Karpas-422 (cell line): ENCODE measurements around the gene CXCL3. TPM values are rescaled to one million over a fixed set of nuclear protein-coding genes. Genes with fewer than 3 reads are reported as not detected.

Source experiments
- DNase-seq: peaks from one replicate; pipeline ENCODE4 v3.0.0-alpha.2; 2015
- H2AFZ ChIP-seq: fragments of 200-600 bp; sonication (generic); 2 replicates; pipeline ENCODE4 v1.6.1; 2014; ENCODE audit warnings: antibody characterized with exemption, low read length, mixed read lengths
- H3K27ac ChIP-seq: fragments of 200-600 bp; sonication (generic); 2 replicates; pipeline ENCODE4 v1.5.1; 2014; ENCODE audit warnings: mild to moderate bottlenecking, low read length, moderate library complexity
- H3K27me3 ChIP-seq: fragments of 200-600 bp; sonication (generic); 2 replicates; pipeline ENCODE4 v1.6.1; 2014; ENCODE audit warnings: low read length, mixed read lengths
- H3K36me3 ChIP-seq: fragments of 200-600 bp; sonication (generic); 2 replicates; pipeline ENCODE4 v1.6.1; 2014; ENCODE audit warnings: low read length, mixed read lengths; ENCODE audit not compliant: insufficient read depth
- H3K4me1 ChIP-seq: fragments of 200-600 bp; sonication (generic); 2 replicates; pipeline ENCODE4 v1.6.1; 2014; ENCODE audit warnings: mild to moderate bottlenecking, low read length, mixed read lengths
- H3K4me2 ChIP-seq: fragments of 200-600 bp; sonication (generic); 2 replicates; pipeline ENCODE4 v1.6.1; 2014; ENCODE audit warnings: low read length, low read depth, mild to moderate bottlenecking; ENCODE audit not compliant: poor library complexity, severe bottlenecking
- H3K4me3 ChIP-seq: fragments of 200-600 bp; sonication (generic); 2 replicates; pipeline ENCODE4 v1.5.1; 2014; ENCODE audit warnings: mild to moderate bottlenecking, antibody characterized with exemption, low read length, mixed read lengths
- H3K79me2 ChIP-seq: fragments of 200-600 bp; sonication (generic); 2 replicates; pipeline ENCODE4 v1.6.1; 2014; ENCODE audit warnings: mild to moderate bottlenecking, low read length, mixed read lengths
- H3K9ac ChIP-seq: fragments of 200-600 bp; sonication (generic); 2 replicates; pipeline ENCODE4 v1.6.0; 2014; ENCODE audit warnings: low read length
- H3K9me2 ChIP-seq: fragments of 200-600 bp; sonication (generic), shearing (Covaris generic); replicated peaks from 2 replicates; pipeline ENCODE4 v1.6.0; 2014; ENCODE audit warnings: mild to moderate bottlenecking, low read length, moderate library complexity; ENCODE audit not compliant: insufficient read depth
- H3K9me3 ChIP-seq: fragments of 300-700, 200-600 bp; sonication (generic); 2 replicates; pipeline ENCODE4 v1.6.1; 2014; ENCODE audit warnings: low read length, mixed read lengths
- H4K20me1 ChIP-seq: fragments of 200-600 bp; sonication (generic); 2 replicates; pipeline ENCODE4 v1.6.1; 2014; ENCODE audit warnings: mild to moderate bottlenecking, antibody characterized with exemption, low read length, low read depth; ENCODE audit not compliant: insufficient read depth
- total RNA-seq: library from RNA; depleted of rRNA; stranded (reverse); fragments of >200 nt; shearing (Covaris generic); gene quantifications from 2 replicates; pipeline ENCODE4 v1.2.3, GENCODE V29; 2014; ENCODE audit warnings: low replicate concordance

CXCL3 gene
- total RNA-seq, 1 experiment from 2014 or later: not detected

GRCh38 chr4:74054483-74055047 lies 16.1 kb upstream of the CXCL3 start:
- H3K9me3 ChIP-seq: no peaks in the 10 kb centered on the region
- no peaks in the 10 kb centered on the region for H3K27me3 ChIP-seq
- no peak overlapping the region for H3K9ac ChIP-seq
- H3K4me3 ChIP-seq: no peak overlapping the region
- no peaks in the 10 kb centered on the region for H3K4me1 ChIP-seq
- H3K4me2 ChIP-seq: no peak overlapping the region
- H4K20me1 ChIP-seq: no peaks in the 10 kb centered on the region
- no peaks in the 10 kb centered on the region for H3K36me3 ChIP-seq
- H3K9me2 ChIP-seq: no peaks in the 10 kb centered on the region
- no peak for DNase-seq
- H3K79me2 ChIP-seq: no peaks in the 10 kb centered on the region
- no peak overlapping the region for H3K27ac ChIP-seq
- H2AFZ ChIP-seq: no peak overlapping the region

GRCh38 chr4:74047152-74047551 lies 8.7 kb upstream of the CXCL3 start:
- no peaks in the 10 kb centered on the region for H3K79me2 ChIP-seq
- no peak overlapping the region for H3K4me2 ChIP-seq
- no peaks in the 10 kb centered on the region for H3K36me3 ChIP-seq
- no peaks in the 10 kb centered on the region for H3K9me2 ChIP-seq
- no peak overlapping the region for H3K9ac ChIP-seq
- H3K27me3 ChIP-seq: no peaks in the 10 kb centered on the region
- no peak for DNase-seq
- no peaks in the 10 kb centered on the region for H3K9me3 ChIP-seq
- no peaks in the 10 kb centered on the region for H4K20me1 ChIP-seq
- H3K4me1 ChIP-seq: no peaks in the 10 kb centered on the region
- H3K4me3 ChIP-seq: no peak overlapping the region
- no peak overlapping the region for H3K27ac ChIP-seq
- H2AFZ ChIP-seq: no peak overlapping the region

DNA sequence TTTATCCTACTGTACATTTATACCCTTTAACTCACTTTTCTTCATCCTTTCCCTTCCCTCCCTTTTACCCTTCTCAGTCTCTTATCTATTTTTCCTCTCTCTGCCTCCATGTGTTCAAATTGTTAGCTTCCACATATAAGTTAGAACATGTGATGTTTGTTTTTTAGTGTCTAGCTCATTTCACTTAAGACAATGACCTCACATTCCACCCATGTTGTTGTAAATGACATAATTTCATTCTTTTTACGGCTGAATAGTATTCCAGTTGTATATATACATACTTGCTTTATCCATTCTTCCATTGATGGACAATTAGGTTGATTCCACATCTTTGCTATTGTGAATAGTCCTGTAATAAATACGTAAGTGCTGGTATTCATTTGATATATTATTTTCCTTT lies 7.3 kb upstream of the CXCL3 start:
- no peaks in the 10 kb centered on the region for H3K36me3 ChIP-seq
- H4K20me1 ChIP-seq: no peaks in the 10 kb centered on the region
- no peak overlapping the region for H3K4me3 ChIP-seq
- no peaks in the 10 kb centered on the region for H3K4me1 ChIP-seq
- H3K9ac ChIP-seq: no peak overlapping the region
- H3K27ac ChIP-seq: no peak overlapping the region
- no peaks in the 10 kb centered on the region for H3K9me3 ChIP-seq
- no peaks in the 10 kb centered on the region for H3K27me3 ChIP-seq
- H2AFZ ChIP-seq: no peak overlapping the region
- no peak for DNase-seq
- H3K4me2 ChIP-seq: no peak overlapping the region
- no peaks in the 10 kb centered on the region for H3K79me2 ChIP-seq
- H3K9me2 ChIP-seq: no peaks in the 10 kb centered on the region

- H3K9ac ChIP-seq: no peak overlapping the region
- H3K9me3 ChIP-seq: no peaks in the 10 kb centered on the region
- no peaks in the 10 kb centered on the region for H3K79me2 ChIP-seq
Measured at GRCh38 chr4:74045247-74045646, 6.8 kb upstream of the CXCL3 start.

GRCh38 chr4:74044677-74045076 lies 6.2 kb upstream of the CXCL3 start:
- no peaks in the 10 kb centered on the region for H3K36me3 ChIP-seq
- no peak overlapping the region for H2AFZ ChIP-seq
- H3K4me1 ChIP-seq: no peaks in the 10 kb centered on the region
- H3K4me3 ChIP-seq: no peak overlapping the region
- no peak overlapping the region for H3K27ac ChIP-seq
- H3K27me3 ChIP-seq: no peaks in the 10 kb centered on the region
- H3K9me3 ChIP-seq: no peaks in the 10 kb centered on the region
- no peaks in the 10 kb centered on the region for H3K9me2 ChIP-seq
- DNase-seq: no peak
- H4K20me1 ChIP-seq: no peaks in the 10 kb centered on the region
- H3K79me2 ChIP-seq: no peaks in the 10 kb centered on the region
- H3K4me2 ChIP-seq: no peak overlapping the region
- H3K9ac ChIP-seq: no peak overlapping the region

More at GRCh38 chr4:74045247-74045646, 6.8 kb upstream of the CXCL3 start:
- Histone ChIP-seq H3K4me1 (no peaks in the 10 kb centered on the region), H3K9me2 (no peaks in the 10 kb centered on the region), H3K27ac (no peak overlapping the region), H3K4me2 (no peak overlapping the region), H4K20me1 (no peaks in the 10 kb centered on the region), H3K27me3 (no peaks in the 10 kb centered on the region), H3K4me3 (no peak overlapping the region), H2AFZ (no peak overlapping the region), H3K36me3 (no peaks in the 10 kb centered on the region)
- no peak for DNase-seq

- H3K9me3 ChIP-seq: no peaks in the 10 kb centered on the region
- DNase-seq: no peak
- H2AFZ ChIP-seq: no peak overlapping the region
- no peaks in the 10 kb centered on the region for H3K9me2 ChIP-seq
- H3K27ac ChIP-seq: no peak overlapping the region
- no peak overlapping the region for H3K4me3 ChIP-seq
- H3K36me3 ChIP-seq: no peaks in the 10 kb centered on the region
- H3K9ac ChIP-seq: no peak overlapping the region
- H3K79me2 ChIP-seq: no peaks in the 10 kb centered on the region
- no peaks in the 10 kb centered on the region for H4K20me1 ChIP-seq
- no peak overlapping the region for H3K4me2 ChIP-seq
- no peaks in the 10 kb centered on the region for H3K4me1 ChIP-seq
- no peaks in the 10 kb centered on the region for H3K27me3 ChIP-seq
Measured at GRCh38 chr4:74042681-74043080, 4.2 kb upstream of the CXCL3 start.

GRCh38 chr4:74041418-74041817 lies 2.9 kb upstream of the CXCL3 start:
- Histone ChIP-seq H3K4me2 (no peak overlapping the region), H3K4me1 (no peaks in the 10 kb centered on the region), H3K9ac (no peak overlapping the region), H3K9me3 (no peaks in the 10 kb centered on the region), H4K20me1 (no peaks in the 10 kb centered on the region), H3K36me3 (no peaks in the 10 kb centered on the region), H3K9me2 (no peaks in the 10 kb centered on the region), H3K79me2 (no peaks in the 10 kb centered on the region), H3K27ac (no peak overlapping the region), H2AFZ (no peak overlapping the region), H3K27me3 (no peaks in the 10 kb centered on the region), H3K4me3 (no peak overlapping the region)
- DNase-seq: no peak

GRCh38 chr4:74039315-74039763 lies 850 bp upstream of the CXCL3 start:
- no peaks in the 10 kb centered on the region for H3K9me2 ChIP-seq
- no peaks in the 10 kb centered on the region for H3K27me3 ChIP-seq
- H4K20me1 ChIP-seq: no peaks in the 10 kb centered on the region
- H3K27ac ChIP-seq: no peak overlapping the region
- no peak overlapping the region for H3K4me2 ChIP-seq
- H3K4me1 ChIP-seq: no peaks in the 10 kb centered on the region
- no peak overlapping the region for H3K9ac ChIP-seq
- no peaks in the 10 kb centered on the region for H3K9me3 ChIP-seq
- H3K36me3 ChIP-seq: no peaks in the 10 kb centered on the region
- H3K79me2 ChIP-seq: no peaks in the 10 kb centered on the region
- no peak overlapping the region for H3K4me3 ChIP-seq
- no peak overlapping the region for H2AFZ ChIP-seq
- no peak for DNase-seq

- Histone ChIP-seq H3K79me2 (no peaks in the 10 kb centered on the region), H3K9me2 (no peaks in the 10 kb centered on the region), H3K4me2 (no peak overlapping the region), H4K20me1 (no peaks in the 10 kb centered on the region), H3K27ac (no peak overlapping the region), H3K9ac (no peak overlapping the region), H3K36me3 (no peaks in the 10 kb centered on the region), H3K27me3 (no peaks in the 10 kb centered on the region), H3K4me3 (no peak overlapping the region), H2AFZ (no peak overlapping the region), H3K9me3 (no peaks in the 10 kb centered on the region), H3K4me1 (no peaks in the 10 kb centered on the region)
- no peak for DNase-seq
Measured at GRCh38 chr4:74038086-74038424, 434 bp downstream of the CXCL3 start.
